DOHH2 (cell line): Measurements from ENCODE around the gene TSPAN32.

Experiments used
- EZH2phosphoT487 ChIP-seq: fragments of 200-600 bp; sonication (generic); IDR thresholded peaks from 2 replicates; pipeline ENCODE4 v1.6.1; 2017; ENCODE audit warnings: borderline replicate concordance, mild to moderate bottlenecking, antibody characterized with exemption, low read length, moderate library complexity, mixed read lengths
- TF ChIP-seq, protein P1 (sequence below): fragments of 200-600 bp; sonication (generic); IDR thresholded peaks from one replicate; pipeline ENCODE4 v1.5.1; 2014; ENCODE audit warnings: antibody characterized with exemption, mild to moderate bottlenecking, low read depth, low read length; ENCODE audit not compliant: poor library complexity, severe bottlenecking

DNA sequence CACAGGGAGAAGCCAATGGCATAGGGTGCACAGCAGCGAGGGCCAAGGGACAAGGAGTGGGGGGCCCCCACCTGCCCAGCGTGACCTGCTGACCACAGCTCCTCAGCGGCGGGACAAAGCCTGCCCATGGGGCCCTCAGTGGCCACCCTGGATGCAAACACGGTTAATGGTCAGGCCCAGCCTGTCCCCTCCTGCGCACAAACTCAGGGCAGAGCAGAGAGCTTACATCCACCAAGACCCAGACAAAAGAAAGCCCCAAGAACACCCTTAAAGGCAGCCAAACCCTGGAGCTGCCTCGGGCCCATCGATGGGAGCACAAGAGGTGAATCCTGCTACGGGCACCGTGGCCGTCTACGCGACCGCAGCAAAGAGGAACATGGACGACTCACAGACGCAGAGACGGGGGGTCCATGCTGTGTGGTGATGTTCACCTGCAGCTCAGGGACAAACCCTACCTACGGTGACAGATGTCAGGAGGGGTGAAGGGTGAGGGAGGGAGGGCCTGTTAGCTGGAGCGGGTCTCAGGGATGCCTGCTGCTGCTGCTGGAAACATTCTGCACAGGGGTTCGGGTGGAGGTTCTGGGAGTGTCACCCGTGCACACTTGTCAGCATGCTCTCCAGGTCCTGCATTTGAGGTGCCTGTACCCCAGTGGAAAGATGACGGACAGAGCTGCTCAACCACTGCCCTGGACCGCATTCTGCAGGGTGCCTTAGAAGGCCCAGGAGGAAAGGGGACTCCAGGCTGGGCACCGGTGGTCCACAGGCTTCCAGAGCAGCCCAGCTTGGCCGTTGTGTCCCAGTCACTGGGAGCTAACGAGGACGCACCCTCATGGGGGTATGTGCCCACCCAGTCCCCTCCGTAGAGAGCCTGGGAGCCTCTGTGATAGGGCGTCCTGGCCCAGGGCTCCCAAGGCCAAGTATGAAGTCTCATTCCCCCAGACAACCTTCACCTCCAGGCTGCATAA lies 43.0 kb upstream of the TSPAN32 start:
- TF ChIP-seq, protein P1, sequence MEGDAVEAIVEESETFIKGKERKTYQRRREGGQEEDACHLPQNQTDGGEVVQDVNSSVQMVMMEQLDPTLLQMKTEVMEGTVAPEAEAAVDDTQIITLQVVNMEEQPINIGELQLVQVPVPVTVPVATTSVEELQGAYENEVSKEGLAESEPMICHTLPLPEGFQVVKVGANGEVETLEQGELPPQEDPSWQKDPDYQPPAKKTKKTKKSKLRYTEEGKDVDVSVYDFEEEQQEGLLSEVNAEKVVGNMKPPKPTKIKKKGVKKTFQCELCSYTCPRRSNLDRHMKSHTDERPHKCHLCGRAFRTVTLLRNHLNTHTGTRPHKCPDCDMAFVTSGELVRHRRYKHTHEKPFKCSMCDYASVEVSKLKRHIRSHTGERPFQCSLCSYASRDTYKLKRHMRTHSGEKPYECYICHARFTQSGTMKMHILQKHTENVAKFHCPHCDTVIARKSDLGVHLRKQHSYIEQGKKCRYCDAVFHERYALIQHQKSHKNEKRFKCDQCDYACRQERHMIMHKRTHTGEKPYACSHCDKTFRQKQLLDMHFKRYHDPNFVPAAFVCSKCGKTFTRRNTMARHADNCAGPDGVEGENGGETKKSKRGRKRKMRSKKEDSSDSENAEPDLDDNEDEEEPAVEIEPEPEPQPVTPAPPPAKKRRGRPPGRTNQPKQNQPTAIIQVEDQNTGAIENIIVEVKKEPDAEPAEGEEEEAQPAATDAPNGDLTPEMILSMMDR, result no peak
- no peak for TF ChIP-seq EZH2phosphoT487
